B cell (primary cell): ENCODE data around the gene EML2. TPM values are rescaled to one million over a fixed set of nuclear protein-coding genes. Genes with fewer than 3 reads are reported as not detected.

Source experiments
- ATAC-seq: fragments of 200-7000 bp; cut with Tn5 transposase; one replicate; pipeline ENCODE4 v1.10.0; 2021; ENCODE audit warnings: low read depth, mild to moderate bottlenecking, moderate number of reproducible peaks, moderate library complexity
- CTCF ChIA-PET: fragments of 350-600 bp; sonication (Branson Sonifier 250); formaldehyde crosslinking; loops from one replicate; lab custom pipeline; 2021; ENCODE audit warnings: antibody characterized with exemption, inconsistent platforms; lab: Charles Lee
- POLR2A ChIA-PET: fragments of 350-600 bp; sonication (Branson Sonifier 250); formaldehyde crosslinking; loops from one replicate; lab custom pipeline; 2021; ENCODE audit warnings: antibody characterized with exemption; lab: Charles Lee
- DNase-seq: peaks from one replicate; pipeline ENCODE4 v3.0.0; 2013
- H2AFZ ChIP-seq: 2 replicates; pipeline ENCODE4 v1.6.1; 2012; ENCODE audit warnings: mild to moderate bottlenecking, low read depth, low read length; ENCODE audit not compliant: insufficient read depth, poor library complexity, severe bottlenecking
- H3K27ac ChIP-seq, 2 donors: 1 replicate in 1 of 2; 2 replicates in 1 of 2; pipeline ENCODE4 v1.5.1; 2012 to 2013; ENCODE audit warnings: low read length in 2 of 2, mild to moderate bottlenecking in 2 of 2, moderate library complexity in 1 of 2
- H3K27me3 ChIP-seq, 4 experiments: fragments of 200-600 bp in 1 of 4; sonication (generic) in 1 of 4; replicated peaks in 1 of 4; 1 replicate in 2 of 4; 2 replicates in 2 of 4; pipeline versions ENCODE4 v1.6.1 to v1.7.0; 2013 to 2016; ENCODE audit warnings: low read length in 3 of 4, mild to moderate bottlenecking in 2 of 4, mixed read lengths in 1 of 4, moderate library complexity in 1 of 4; ENCODE audit not compliant: insufficient read depth in 4 of 4, control insufficient read depth in 3 of 4; ENCODE audit errors: control extremely low read depth in 1 of 4
- H3K36me3 ChIP-seq, 2 experiments: replicated peaks in 1 of 2; 1 replicate in 1 of 2; 2 replicates in 1 of 2; pipeline versions ENCODE4 v1.6.1 to v1.7.1; 2013; ENCODE audit warnings: low read length in 1 of 2; ENCODE audit not compliant: insufficient read depth in 2 of 2, control insufficient read depth in 1 of 2; ENCODE audit errors: control extremely low read depth in 1 of 2, extremely low read depth in 1 of 2
- H3K4me1 ChIP-seq, 2 donors: fragments of 200-600 bp in 1 of 2; sonication (generic) in 1 of 2; 1 replicate in 1 of 2; 2 replicates in 1 of 2; pipeline versions ENCODE4 v1.5.1 to v1.6.1; 2013 to 2017; ENCODE audit warnings: low read length in 2 of 2; ENCODE audit not compliant: control insufficient read depth in 2 of 2, insufficient read depth in 2 of 2
- H3K4me2 ChIP-seq: replicated peaks from 2 replicates; pipeline ENCODE3; 2012; ENCODE audit warnings: mild to moderate bottlenecking, low read depth, low read length; ENCODE audit not compliant: poor library complexity, severe bottlenecking
- H3K4me3 ChIP-seq, 5 experiments: fragments of 200-600 bp in 1 of 5; sonication (generic) in 1 of 5; 1 replicate in 3 of 5; 2 replicates in 2 of 5; pipeline versions ENCODE4 v1.5.1 to v1.7.0; 2011 to 2016; ENCODE audit warnings: low read length in 4 of 5, mild to moderate bottlenecking in 4 of 5, low read depth in 2 of 5, control low read depth in 1 of 5, moderate library complexity in 1 of 5; ENCODE audit not compliant: insufficient read depth in 1 of 5; ENCODE audit errors: control extremely low read depth in 1 of 5, extremely low read depth in 1 of 5
- H3K79me2 ChIP-seq: fragments of 200-600 bp; sonication (generic); one replicate; pipeline ENCODE4 v1.6.0; 2016; ENCODE audit warnings: low read length; ENCODE audit not compliant: control insufficient read depth, insufficient read depth
- H3K9ac ChIP-seq: fragments of 200-600 bp; sonication (generic); 2 replicates; pipeline ENCODE4 v1.6.1; 2017; ENCODE audit warnings: mild to moderate bottlenecking, low read length, moderate library complexity
- H3K9me3 ChIP-seq, 3 donors: one replicate each; pipeline versions ENCODE4 v1.6.1 to v1.7.1; 2013; ENCODE audit warnings: low read length in 2 of 3; ENCODE audit not compliant: control insufficient read depth in 2 of 3, insufficient read depth in 1 of 3; ENCODE audit errors: control extremely low read depth in 1 of 3
- H4K20me1 ChIP-seq: 2 replicates; pipeline ENCODE4 v1.6.0; 2012; ENCODE audit warnings: mild to moderate bottlenecking, low read length; ENCODE audit not compliant: insufficient read depth, control insufficient read depth, poor library complexity, severe bottlenecking
- H3K27ac Mint-ChIP-seq: one replicate; pipeline ENCODE4 v1.8.0; 2021; ENCODE audit warnings: mixed read lengths
- H3K27me3 Mint-ChIP-seq: one replicate; pipeline ENCODE4 v1.8.0; 2021; ENCODE audit warnings: mixed read lengths
- H3K4me1 Mint-ChIP-seq: one replicate; pipeline ENCODE4 v1.8.0; 2021; ENCODE audit warnings: mixed read lengths
- H3K4me3 Mint-ChIP-seq: one replicate; pipeline ENCODE4 v1.8.0; 2021; ENCODE audit warnings: mixed read lengths
- H3K9me3 Mint-ChIP-seq: one replicate; pipeline ENCODE4 v1.8.0; 2022; ENCODE audit warnings: mixed read lengths; ENCODE audit not compliant: insufficient read depth
- CTCF ChIP-seq: fragments of 200-600 bp; IDR thresholded peaks from one replicate; pipeline ENCODE4 v1.8.0; 2022; ENCODE audit warnings: antibody characterized with exemption, mild to moderate bottlenecking
- EZH2 ChIP-seq: IDR thresholded peaks from 2 replicates; pipeline ENCODE4 v1.6.1; 2012; ENCODE audit warnings: borderline replicate concordance, low read depth, mild to moderate bottlenecking, moderate library complexity, low read length; ENCODE audit not compliant: insufficient read depth, poor library complexity, severe bottlenecking
- WGBS: methylation state at CpG from one replicate; pipeline ENCODE4 v1.1.5; 2013; ENCODE audit warnings: missing lambda C conversion rate; ENCODE audit not compliant: insufficient coverage; 5-methylcytosine and 5-hydroxymethylcytosine counted together
- intact Hi-C: fragments of 100-400 bp; cut with micrococcal nuclease; formaldehyde crosslinking; loops from one replicate; pipeline ENCODE4 v1.10.0; 2022
- polyA plus RNA-seq: library from polyadenylated mRNA; depleted of rRNA; stranded (reverse); fragments of >200 nt; gene quantifications from 2 replicates; pipeline ENCODE4 v1.2.3, GENCODE V29; 2012
- total RNA-seq, 2 donors: library from RNA; stranded (reverse); fragments of 120-200 nt in 1 of 2; gene quantifications; 1 replicate in 1 of 2; 2 replicates in 1 of 2; pipeline versions ENCODE4 v1.2.3 to v1.2.4, GENCODE V29; 2013 to 2022

EML2 gene
- total and polyA plus RNA-seq, 2 donors (not counting 1 experiment from before 2014, with no cell fraction given), result 75.0 to 88.5 TPM

GRCh38 chr19:45659096-45659729, 20.0 kb upstream of the EML2 start:
- no peak overlapping the region for H3K27ac ChIP-seq
- no peak overlapping the region for H3K4me2 ChIP-seq
- no peak for ATAC-seq
- peaks cover 18% of the 10 kb centered on the region for H3K27me3 Mint-ChIP-seq
- H2AFZ ChIP-seq, result no peak overlapping the region
- no peaks in the 10 kb centered on the region for H3K4me1 ChIP-seq
- peaks cover 0 to 3% (median 0%) of the 10 kb centered on the region in 3 donors for H3K9me3 ChIP-seq
- ChIA-PET CTCF (interaction anchor here (1.6 kb wide), 1 partner anchor 17 kb away, joined by 5 read pairs; no protein-coding TSS in a partner anchor), POLR2A (no interaction called here)
- no peak for TF ChIP-seq EZH2
- no peak for TF ChIP-seq CTCF
- H3K36me3 ChIP-seq, result no peaks in the 10 kb centered on the region
- no peak overlapping the region for H3K4me3 ChIP-seq
- H3K4me3 Mint-ChIP-seq, result no peak overlapping the region
- 79% methylated on average over 6 of the region's 6 CpGs for WGBS
- H3K27ac Mint-ChIP-seq, result no peak overlapping the region
- no peak for DNase-seq
- no peaks in the 10 kb centered on the region for H3K4me1 Mint-ChIP-seq
- H4K20me1 ChIP-seq, result no peaks in the 10 kb centered on the region
- no peaks in the 10 kb centered on the region for H3K79me2 ChIP-seq
- intact Hi-C loops, result no loop called here
- peaks cover 0 to 12% (median 4%) of the 10 kb centered on the region in 4 experiments for H3K27me3 ChIP-seq
- no peaks in the 10 kb centered on the region for H3K9me3 Mint-ChIP-seq
- no peak overlapping the region for H3K9ac ChIP-seq

GRCh38 chr19:45657520-45658167, 18.4 kb upstream of the EML2 start:
- ChIA-PET CTCF (interaction anchor here (1.6 kb wide), 1 partner anchor 15 kb away, joined by 5 read pairs; no protein-coding TSS in a partner anchor), POLR2A (interaction anchor here (0.6 to 0.7 kb wide), 2 partner anchors 145 to 150 kb away, joined by 4 to 13 read pairs; no protein-coding TSS in a partner anchor)
- Histone ChIP-seq H3K4me3 (no peak overlapping the region), H3K27me3 (peaks cover 0 to 10% (median 4%) of the 10 kb centered on the region in 4 experiments), H3K9ac (no peak overlapping the region), H4K20me1 (no peaks in the 10 kb centered on the region), H3K79me2 (no peaks in the 10 kb centered on the region), H3K36me3 (no peaks in the 10 kb centered on the region), H2AFZ (no peak overlapping the region), H3K4me2 (no peak overlapping the region), H3K4me1 (no peaks in the 10 kb centered on the region), H3K9me3 (no peaks in the 10 kb centered on the region), H3K27ac (no peak overlapping the region)
- 82% methylated on average over 13 of the region's 14 CpGs for WGBS
- intact Hi-C loops, result no loop called here
- DNase-seq (no peak), ATAC-seq (no peak)
- H3K4me3 Mint-ChIP-seq, result no peak overlapping the region
- H3K27me3 Mint-ChIP-seq, result peaks cover 17% of the 10 kb centered on the region
- H3K4me1 Mint-ChIP-seq, result no peaks in the 10 kb centered on the region
- no peak overlapping the region for H3K27ac Mint-ChIP-seq
- no peak for TF ChIP-seq EZH2
- TF ChIP-seq CTCF, result no peak
- no peaks in the 10 kb centered on the region for H3K9me3 Mint-ChIP-seq
